GM23338 (cell line): ENCODE results near the gene DDB1. TPM values are rescaled to one million over a fixed set of nuclear protein-coding genes. Genes with fewer than 3 reads are reported as not detected.

Source experiments
- ATAC-seq: fragments of 200-7000 bp; cut with Tn5 transposase; 3 replicates; pipeline ENCODE4 v1.9.1; 2020
- DNase-seq: peaks from one replicate; pipeline ENCODE4 v3.0.0-alpha.2; 2015; ENCODE audit warnings: low spot score
- H2AFZ ChIP-seq: fragments of 200-600 bp; sonication (generic); 2 replicates; pipeline ENCODE4 v1.8.0; 2016; ENCODE audit warnings: antibody characterized with exemption, mild to moderate bottlenecking, moderate library complexity
- H3F3A ChIP-seq: fragments of 200-600 bp; sonication (generic); replicated peaks from 2 replicates; pipeline ENCODE4 v1.8.0; 2017; ENCODE audit warnings: antibody characterized with exemption, mixed run types, low read depth
- H3K27ac ChIP-seq: fragments of 200-600 bp; sonication (generic); 2 replicates; pipeline ENCODE4 v1.6.1; 2016; ENCODE audit warnings: low read depth
- H3K27me3 ChIP-seq: fragments of 200-600 bp; sonication (generic); 2 replicates; pipeline ENCODE4 v1.8.0; 2016; ENCODE audit warnings: mild to moderate bottlenecking, mixed run types, moderate library complexity; ENCODE audit not compliant: insufficient read depth
- H3K36me3 ChIP-seq: fragments of 200-600 bp; sonication (generic); 2 replicates; pipeline ENCODE4 v1.8.0; 2016; ENCODE audit warnings: mild to moderate bottlenecking; ENCODE audit not compliant: insufficient read depth
- H3K4me1 ChIP-seq: fragments of 200-600 bp; sonication (generic); 2 replicates; pipeline ENCODE4 v1.8.0; 2016; ENCODE audit warnings: mild to moderate bottlenecking, moderate library complexity; ENCODE audit not compliant: insufficient read depth
- H3K4me2 ChIP-seq: fragments of 200-600 bp; sonication (generic); 2 replicates; pipeline ENCODE4 v1.7.1; 2017; ENCODE audit warnings: mixed run types
- H3K4me3 ChIP-seq: fragments of 200-600 bp; sonication (generic); 2 replicates; pipeline ENCODE4 v1.6.1; 2016; ENCODE audit warnings: mixed run types
- H3K79me2 ChIP-seq: fragments of 200-600 bp; sonication (generic); replicated peaks from 2 replicates; pipeline ENCODE4 v1.8.0; 2017; ENCODE audit warnings: mild to moderate bottlenecking; ENCODE audit not compliant: insufficient read depth
- H3K9me2 ChIP-seq: fragments of 200-600 bp; sonication (generic); 2 replicates; pipeline ENCODE4 v1.8.0; 2017; ENCODE audit not compliant: insufficient read depth
- H4K20me1 ChIP-seq: fragments of 200-600 bp; sonication (generic); replicated peaks from 2 replicates; pipeline ENCODE4 v1.8.0; 2017; ENCODE audit warnings: mild to moderate bottlenecking; ENCODE audit not compliant: insufficient read depth
- H3K27ac Mint-ChIP-seq: 2 replicates; pipeline ENCODE4 v1.8.0; 2020; ENCODE audit warnings: inconsistent platforms, mild to moderate bottlenecking, moderate library complexity, mixed read lengths
- H3K27me3 Mint-ChIP-seq: 3 replicates; pipeline ENCODE4 v1.8.0; 2022; ENCODE audit warnings: low read depth, mild to moderate bottlenecking, moderate library complexity, mixed read lengths, inconsistent platforms; ENCODE audit not compliant: insufficient read depth, poor library complexity
- H3K36me3 Mint-ChIP-seq: 3 replicates; pipeline ENCODE4 v1.8.0; 2021; ENCODE audit warnings: low read depth, mild to moderate bottlenecking, inconsistent platforms, moderate library complexity, mixed read lengths
- H3K4me1 Mint-ChIP-seq: 3 replicates; pipeline ENCODE4 v1.8.0; 2020; ENCODE audit warnings: mild to moderate bottlenecking, inconsistent platforms, mixed read lengths
- H3K4me3 Mint-ChIP-seq: 3 replicates; pipeline ENCODE4 v1.8.0; 2021; ENCODE audit warnings: moderate library complexity, mild to moderate bottlenecking, inconsistent platforms, mixed read lengths
- H3K9me3 Mint-ChIP-seq: 3 replicates; pipeline ENCODE4 v1.8.0; 2020; ENCODE audit warnings: moderate library complexity, mild to moderate bottlenecking, inconsistent platforms, mixed read lengths
- CTCF ChIP-seq, 2 experiments: fragments of 200-600 bp in 1 of 2; sonication (generic) in 1 of 2; conservative IDR thresholded peaks; 2 replicates each; pipeline versions ENCODE4 v1.5.1 to v1.6.1; 2016 to 2017; ENCODE audit warnings: antibody characterized with exemption in 2 of 2, low read depth in 2 of 2, mild to moderate bottlenecking in 2 of 2, moderate library complexity in 1 of 2
- EZH2 ChIP-seq: fragments of 200-600 bp; sonication (generic); IDR thresholded peaks from one replicate; pipeline ENCODE4 v1.8.0; 2017; ENCODE audit warnings: antibody characterized with exemption, mild to moderate bottlenecking, low read depth; ENCODE audit not compliant: unreplicated experiment
- EZH2phosphoT487 ChIP-seq: fragments of 200-600 bp; sonication (generic); IDR thresholded peaks from one replicate; pipeline ENCODE4 v1.8.1; 2018; ENCODE audit warnings: antibody characterized with exemption; ENCODE audit not compliant: unreplicated experiment
- JUNB ChIP-seq: IDR thresholded peaks from one replicate; pipeline ENCODE4 v1.6.1; 2016; ENCODE audit warnings: antibody characterized with exemption; ENCODE audit not compliant: unreplicated experiment
- NANOG ChIP-seq: IDR thresholded peaks from 2 replicates; pipeline ENCODE4 v1.6.1; 2016; ENCODE audit warnings: antibody characterized with exemption, borderline replicate concordance
- POLR2AphosphoS5 ChIP-seq: IDR thresholded peaks from 2 replicates; pipeline ENCODE4 v1.6.1; 2016; ENCODE audit warnings: antibody characterized with exemption, low read depth
- REST ChIP-seq: IDR thresholded peaks from one replicate; pipeline ENCODE4 v1.6.1; 2018; ENCODE audit warnings: antibody characterized with exemption; ENCODE audit not compliant: unreplicated experiment
- STAT1 ChIP-seq: IDR thresholded peaks from one replicate; pipeline ENCODE4 v1.6.1; 2016; ENCODE audit warnings: antibody characterized with exemption; ENCODE audit not compliant: unreplicated experiment
- ZNF114 ChIP-seq: fragments of 250-450 bp; sonication (Bioruptor Pico); IDR thresholded peaks from 2 replicates; pipeline ENCODE4 v1.5.0; 2020; ENCODE audit warnings: mild to moderate bottlenecking, moderate library complexity
- polyA plus RNA-seq: library from polyadenylated mRNA; unstranded; fragments of >200 nt; fragmentation: Nextera tagmentation; extraction: Ambion mirVana; gene quantifications from 2 replicates; pipeline ENCODE4 v1.2.1, GENCODE V29; 2016
- total RNA-seq: library from RNA; depleted of rRNA; stranded (reverse); fragments of >200 nt; shearing (Covaris generic); gene quantifications from 2 replicates; pipeline ENCODE4 v1.2.3, GENCODE V29; 2014
- TF ChIP-seq, protein P1 (sequence below): IDR thresholded peaks from 2 replicates; pipeline ENCODE4 v1.6.1; 2016; ENCODE audit warnings: antibody characterized with exemption

The DDB1 gene
- total and polyA plus RNA-seq, 2 experiments from 2014 or later = 102 to 282 TPM

DNA sequence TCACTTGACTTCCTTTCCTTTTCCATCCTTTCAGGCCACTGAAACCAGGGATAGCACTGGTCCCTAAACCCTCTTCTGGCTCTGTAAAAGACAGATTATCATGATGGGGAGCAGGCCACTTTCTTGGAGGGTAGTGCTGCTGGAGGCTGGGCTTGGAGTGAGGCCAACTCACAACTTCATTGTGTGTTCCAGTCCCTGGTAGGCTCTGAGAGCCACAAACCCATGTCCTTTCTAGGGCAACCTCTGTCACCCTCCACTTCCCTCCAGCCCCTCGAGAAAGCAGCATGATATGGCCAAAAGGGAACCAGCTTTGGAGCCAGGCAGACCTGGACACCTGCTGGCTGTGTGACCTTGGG is 2.4 kb upstream of the DDB1 start:
- peaks cover 19% of the 10 kb centered on the region for H3K27me3 Mint-ChIP-seq
- no peak overlapping the region; the same call in 2 of the 3 replicates for H3K4me3 Mint-ChIP-seq
- no peak overlapping the region for H2AFZ ChIP-seq

More for the DNA sequence above, 2.4 kb upstream of the DDB1 start:
- Mint-ChIP-seq H3K9me3 (no peaks in the 10 kb centered on the region), H3K4me1 (peaks cover 39% of the 10 kb centered on the region), H3K27ac (peak overlapping the region; percentile 59; the same call in 1 of the 2 replicates), H3K36me3 (peaks cover 21% of the 10 kb centered on the region)
- Histone ChIP-seq H4K20me1 (peaks cover 17% of the 10 kb centered on the region), H3K27me3 (no peaks in the 10 kb centered on the region), H3K4me2 (peak overlapping the region; percentile 12; the same call in 1 of the 2 replicates), H3K79me2 (peaks cover 26% of the 10 kb centered on the region), H3K4me3 (no peak overlapping the region), H3K27ac (peak overlapping the region; percentile 87; the same call in 1 of the 2 replicates), H3K9me2 (no peaks in the 10 kb centered on the region), H3K4me1 (peaks cover 24% of the 10 kb centered on the region), H3F3A (peaks cover 35% of the 10 kb centered on the region), H3K36me3 (no peaks in the 10 kb centered on the region)
- ATAC-seq (no peak), DNase-seq (no peak)
- TF ChIP-seq REST (no peak), STAT1 (no peak), CTCF (conservative IDR thresholded peaks at IDR 0.05; ENCODE audit: low read depth in 2 of 2) (no peak), ZNF114 (CRISPR knock-in tag) (no peak), POLR2AphosphoS5 (no peak), NANOG (no peak), EZH2 (no peak), JUNB (no peak), EZH2phosphoT487 (no peak)
- TF ChIP-seq, protein P1, sequence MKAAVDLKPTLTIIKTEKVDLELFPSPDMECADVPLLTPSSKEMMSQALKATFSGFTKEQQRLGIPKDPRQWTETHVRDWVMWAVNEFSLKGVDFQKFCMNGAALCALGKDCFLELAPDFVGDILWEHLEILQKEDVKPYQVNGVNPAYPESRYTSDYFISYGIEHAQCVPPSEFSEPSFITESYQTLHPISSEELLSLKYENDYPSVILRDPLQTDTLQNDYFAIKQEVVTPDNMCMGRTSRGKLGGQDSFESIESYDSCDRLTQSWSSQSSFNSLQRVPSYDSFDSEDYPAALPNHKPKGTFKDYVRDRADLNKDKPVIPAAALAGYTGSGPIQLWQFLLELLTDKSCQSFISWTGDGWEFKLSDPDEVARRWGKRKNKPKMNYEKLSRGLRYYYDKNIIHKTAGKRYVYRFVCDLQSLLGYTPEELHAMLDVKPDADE = no peak
